GM03348 (cell line): Measurements from ENCODE around the gene MRC2.

ENCODE experiments used
- DNase-seq: peaks from one replicate; pipeline ENCODE4 v3.0.0; 2012; ENCODE audit warnings: low spot score

MRC2 gene

GRCh38 chr17:62661337-62661736 is 33.9 kb downstream of the MRC2 start:
- DNase-seq, result no peak

- no peak for DNase-seq
These were observed 35.4 kb downstream of the MRC2 start for GRCh38 chr17:62662855-62663254.

GRCh38 chr17:62663304-62663703 is 35.8 kb downstream of the MRC2 start:
- no peak for DNase-seq

- DNase-seq, result peak; percentile 5
These were observed 37.1 kb downstream of the MRC2 start for GRCh38 chr17:62664336-62665120.

- DNase-seq, result no peak
These were observed 38.1 kb downstream of the MRC2 start for GRCh38 chr17:62665599-62665998.

- no peak for DNase-seq
These were observed 38.8 kb downstream of the MRC2 start for GRCh38 chr17:62666061-62666800.

- no peak for DNase-seq
These were observed 39.5 kb downstream of the MRC2 start for GRCh38 chr17:62666801-62667591.

- DNase-seq, result no peak
These were observed 40.8 kb downstream of the MRC2 start for GRCh38 chr17:62668091-62668804.

GRCh38 chr17:62670202-62670821 is 42.8 kb downstream of the MRC2 start:
- DNase-seq, result no peak

GRCh38 chr17:62671553-62671952 is 44.1 kb downstream of the MRC2 start:
- DNase-seq, result no peak

GRCh38 chr17:62672957-62673356 is 45.5 kb downstream of the MRC2 start:
- no peak for DNase-seq

GRCh38 chr17:62673614-62674362 is 46.3 kb downstream of the MRC2 start:
- DNase-seq, result no peak

- DNase-seq, result no peak
These were observed 46.9 kb downstream of the MRC2 start for GRCh38 chr17:62674363-62674739.

- DNase-seq, result no peak
These were observed 47.4 kb downstream of the MRC2 start for GRCh38 chr17:62674841-62675240.

GRCh38 chr17:62675260-62675659 is 47.8 kb downstream of the MRC2 start:
- DNase-seq, result peak; percentile 51

- DNase-seq, result no peak
These were observed 48.2 kb downstream of the MRC2 start for GRCh38 chr17:62675701-62676100.

GRCh38 chr17:62676231-62676943 is 48.9 kb downstream of the MRC2 start:
- DNase-seq, result no peak

GRCh38 chr17:62676952-62677596 is 49.6 kb downstream of the MRC2 start:
- no peak for DNase-seq

- DNase-seq, result no peak
These were observed 50.9 kb downstream of the MRC2 start for GRCh38 chr17:62678214-62678919.
